SK-N-SH (cell line): ENCODE results near the gene KIAA1210. TPM values are rescaled to one million over a fixed set of nuclear protein-coding genes. Genes with fewer than 3 reads are reported as not detected.

ENCODE experiments used
- CTCF ChIA-PET: fragments of 300-600, 350-600 bp; formaldehyde crosslinking; extraction: SDS; loops from one replicate; lab custom pipeline; 2021; lab: Yijun Ruan, JAX
- POLR2A ChIA-PET: fragments of 350-600 bp; sonication (Branson Sonifier 250); formaldehyde crosslinking; extraction: SDS; loops from one replicate; lab custom pipeline; 2020; ENCODE audit warnings: antibody characterized with exemption, inconsistent platforms; lab: Yijun Ruan, JAX
- DNase-seq: peaks from one replicate; pipeline ENCODE4 v3.0.0; 2012
- H2AFZ ChIP-seq: fragments of 200-600 bp; sonication (generic); 2 replicates; pipeline ENCODE4 v1.8.1; 2016; ENCODE audit warnings: antibody characterized with exemption, mild to moderate bottlenecking, low read depth
- H3F3A ChIP-seq: fragments of 200-600 bp; sonication (generic); replicated peaks from 2 replicates; pipeline ENCODE3; 2016; ENCODE audit warnings: antibody characterized with exemption, mild to moderate bottlenecking; ENCODE audit not compliant: insufficient read depth
- H3K27ac ChIP-seq, 2 experiments: fragments of 200-500 bp in 1 of 2; fragments of 200-600 bp in 1 of 2; sonication (Bioruptor generic) in 1 of 2; sonication (generic), shearing (Covaris generic) in 1 of 2; 2 replicates each; pipeline versions ENCODE4 v1.5.1 to v1.6.1; 2014 to 2016; ENCODE audit warnings: low read depth in 2 of 2, inconsistent platforms in 1 of 2, low read length in 1 of 2, mild to moderate bottlenecking in 1 of 2, mixed read lengths in 1 of 2
- H3K27me3 ChIP-seq: fragments of 200-600 bp; sonication (generic), shearing (Covaris generic); 2 replicates; pipeline ENCODE4 v1.6.1; 2016; ENCODE audit warnings: mixed run types; ENCODE audit not compliant: insufficient read depth
- H3K36me3 ChIP-seq, 2 experiments: fragments of 200-500 bp in 1 of 2; fragments of 200-600 bp in 1 of 2; sonication (Bioruptor generic) in 1 of 2; sonication (generic) in 1 of 2; replicated peaks in 1 of 2; 2 replicates each; pipeline versions ENCODE3 to v1.5.1; 2014 to 2016; ENCODE audit warnings: low read length in 1 of 2, mild to moderate bottlenecking in 1 of 2; ENCODE audit not compliant: insufficient read depth in 2 of 2, control insufficient read depth in 1 of 2
- H3K4me1 ChIP-seq, 2 experiments: fragments of 200-500 bp in 1 of 2; fragments of 200-600 bp in 1 of 2; sonication (Bioruptor generic) in 1 of 2; sonication (generic), shearing (Covaris generic) in 1 of 2; 2 replicates each; pipeline versions ENCODE4 v1.5.1 to v1.6.1; 2014 to 2016; ENCODE audit warnings: low read depth in 1 of 2, low read length in 1 of 2, mixed run types in 1 of 2; ENCODE audit not compliant: insufficient read depth in 2 of 2, control insufficient read depth in 1 of 2
- H3K4me2 ChIP-seq: fragments of 200-600 bp; sonication (generic), shearing (Covaris generic); 2 replicates; pipeline ENCODE4 v1.6.1; 2017; ENCODE audit warnings: mixed run types
- H3K4me3 ChIP-seq, 2 experiments: fragments of 200-500 bp in 1 of 2; fragments of 200-600 bp in 1 of 2; sonication (Bioruptor generic) in 1 of 2; sonication (generic), shearing (Covaris generic) in 1 of 2; 2 replicates each; pipeline versions ENCODE4 v1.5.1 to v1.8.1; 2014 to 2016; ENCODE audit warnings: low read depth in 2 of 2, inconsistent platforms in 1 of 2, low read length in 1 of 2, mild to moderate bottlenecking in 1 of 2, mixed read lengths in 1 of 2, moderate library complexity in 1 of 2
- H3K79me2 ChIP-seq: fragments of 200-600 bp; sonication (generic); 2 replicates; pipeline ENCODE4 v1.8.1; 2017; ENCODE audit warnings: mild to moderate bottlenecking; ENCODE audit not compliant: insufficient read depth
- H3K9ac ChIP-seq: fragments of 200-600 bp; sonication (generic); 2 replicates; pipeline ENCODE4 v1.6.1; 2017; ENCODE audit warnings: mixed run types
- H3K9me2 ChIP-seq: fragments of 200-600 bp; sonication (generic); 2 replicates; pipeline ENCODE4 v1.6.1; 2017; ENCODE audit warnings: mixed run types
- H3K9me3 ChIP-seq: fragments of 200-600 bp; sonication (generic); 2 replicates; pipeline ENCODE4 v1.6.1; 2017; ENCODE audit warnings: mixed run types, mild to moderate bottlenecking, moderate library complexity
- H4K20me1 ChIP-seq: fragments of 200-600 bp; sonication (generic); 2 replicates; pipeline ENCODE4 v1.6.1; 2017; ENCODE audit warnings: mild to moderate bottlenecking, mixed run types; ENCODE audit not compliant: insufficient read depth
- CHD2 ChIP-seq: fragments of 150-350 bp; IDR thresholded peaks from 2 replicates; pipeline ENCODE4 v1.6.1; 2018; ENCODE audit warnings: low read length; ENCODE audit not compliant: partially characterized antibody
- EZH2phosphoT487 ChIP-seq: fragments of 200-600 bp; sonication (generic); IDR thresholded peaks from 2 replicates; pipeline ENCODE4 v1.6.1; 2017; ENCODE audit warnings: low read depth, mixed run types, mild to moderate bottlenecking, antibody characterized with exemption, moderate library complexity, borderline replicate concordance
- FOSL2 ChIP-seq: IDR thresholded peaks from 2 replicates; pipeline ENCODE4 v1.4.0; 2012; ENCODE audit warnings: low read depth, mild to moderate bottlenecking, moderate library complexity, borderline replicate concordance
- FOXJ3 ChIP-seq: sonication (generic); formaldehyde crosslinking; IDR thresholded peaks from 2 replicates; pipeline ENCODE4 v1.5.1; 2020; ENCODE audit warnings: mild to moderate bottlenecking, missing genetic modification reagents
- FOXM1 ChIP-seq: IDR thresholded peaks from 2 replicates; pipeline ENCODE4 v1.4.0; 2012; ENCODE audit warnings: low read depth, mild to moderate bottlenecking
- JUND ChIP-seq: IDR thresholded peaks from 2 replicates; pipeline ENCODE4 v1.4.0; 2012
- RXRA ChIP-seq: IDR thresholded peaks from 2 replicates; pipeline ENCODE4 v1.4.0; 2012; ENCODE audit warnings: low read depth, mild to moderate bottlenecking, borderline replicate concordance
- SMC3 ChIP-seq: IDR thresholded peaks from 2 replicates; pipeline ENCODE4 v1.6.1; 2012; ENCODE audit warnings: low read depth, low read length, improper control_type of control experiment
- TCF12 ChIP-seq: IDR thresholded peaks from 2 replicates; pipeline ENCODE4 v1.4.0; 2012
- WGBS: methylation state at CpG from one replicate; pipeline ENCODE4 v1.1.6; 2017; ENCODE audit warnings: low lambda C conversion rate; 5-methylcytosine and 5-hydroxymethylcytosine counted together
- polyA plus RNA-seq, 3 experiments: library from polyadenylated mRNA; depleted of rRNA; stranded (reverse); fragments of >200 nt; gene quantifications; 2 replicates each; pipeline ENCODE4 v1.2.3, GENCODE V29; 2012
- TF ChIP-seq, protein P1 (sequence below): IDR thresholded peaks from 2 replicates; pipeline ENCODE4 v1.4.0; 2012; ENCODE audit warnings: low read depth, borderline replicate concordance
- TF ChIP-seq, protein P2 (sequence below): fragments of 200-600 bp; sonication (generic); IDR thresholded peaks from 2 replicates; pipeline ENCODE4 v1.6.1; 2017; ENCODE audit warnings: antibody characterized with exemption, mild to moderate bottlenecking, moderate library complexity
- TF ChIP-seq, protein P3 (sequence below): IDR thresholded peaks from 2 replicates; pipeline ENCODE4 v1.4.0; 2012; ENCODE audit warnings: low read depth, borderline replicate concordance
- TF ChIP-seq, protein P4 (sequence below): fragments of 150-350 bp; IDR thresholded peaks from 2 replicates; pipeline ENCODE4 v1.6.1; 2016; ENCODE audit warnings: mild to moderate bottlenecking, low read depth, low read length
- TF ChIP-seq, protein P5 (sequence below): IDR thresholded peaks from 2 replicates; pipeline ENCODE4 v1.6.1; 2012; ENCODE audit warnings: mild to moderate bottlenecking, low read depth, low read length, moderate library complexity

The KIAA1210 gene
- polyA plus RNA-seq, 1 of the 3 experiments (the other 2 are of a cell fraction) = not detected

DNA sequence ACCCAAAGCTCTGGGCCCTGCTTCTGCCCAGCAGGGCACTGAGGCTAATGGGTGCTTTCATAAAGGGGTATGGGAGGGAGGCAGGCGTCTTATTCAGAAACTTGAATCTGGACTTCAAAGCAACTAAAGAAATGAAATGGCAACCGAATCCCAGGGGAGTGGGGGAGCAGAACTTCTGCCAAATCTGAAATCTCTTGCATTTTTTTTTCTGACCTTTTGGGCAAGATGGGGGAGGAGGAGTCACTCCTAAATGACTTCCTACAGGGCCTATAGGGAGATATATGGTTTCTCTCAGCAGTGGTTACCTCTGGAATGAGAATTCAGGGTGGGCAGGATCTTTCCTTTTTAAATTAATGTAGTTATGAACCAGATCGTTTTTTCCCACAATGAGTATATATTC, 30.6 kb upstream of the KIAA1210 start (continued):
- TF ChIP-seq, protein P1, sequence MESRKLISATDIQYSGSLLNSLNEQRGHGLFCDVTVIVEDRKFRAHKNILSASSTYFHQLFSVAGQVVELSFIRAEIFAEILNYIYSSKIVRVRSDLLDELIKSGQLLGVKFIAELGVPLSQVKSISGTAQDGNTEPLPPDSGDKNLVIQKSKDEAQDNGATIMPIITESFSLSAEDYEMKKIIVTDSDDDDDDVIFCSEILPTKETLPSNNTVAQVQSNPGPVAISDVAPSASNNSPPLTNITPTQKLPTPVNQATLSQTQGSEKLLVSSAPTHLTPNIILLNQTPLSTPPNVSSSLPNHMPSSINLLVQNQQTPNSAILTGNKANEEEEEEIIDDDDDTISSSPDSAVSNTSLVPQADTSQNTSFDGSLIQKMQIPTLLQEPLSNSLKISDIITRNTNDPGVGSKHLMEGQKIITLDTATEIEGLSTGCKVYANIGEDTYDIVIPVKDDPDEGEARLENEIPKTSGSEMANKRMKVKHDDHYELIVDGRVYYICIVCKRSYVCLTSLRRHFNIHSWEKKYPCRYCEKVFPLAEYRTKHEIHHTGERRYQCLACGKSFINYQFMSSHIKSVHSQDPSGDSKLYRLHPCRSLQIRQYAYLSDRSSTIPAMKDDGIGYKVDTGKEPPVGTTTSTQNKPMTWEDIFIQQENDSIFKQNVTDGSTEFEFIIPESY = no peak
- TF ChIP-seq RXRA (no peak), TCF12 (no peak), FOXM1 (no peak)

DNA sequence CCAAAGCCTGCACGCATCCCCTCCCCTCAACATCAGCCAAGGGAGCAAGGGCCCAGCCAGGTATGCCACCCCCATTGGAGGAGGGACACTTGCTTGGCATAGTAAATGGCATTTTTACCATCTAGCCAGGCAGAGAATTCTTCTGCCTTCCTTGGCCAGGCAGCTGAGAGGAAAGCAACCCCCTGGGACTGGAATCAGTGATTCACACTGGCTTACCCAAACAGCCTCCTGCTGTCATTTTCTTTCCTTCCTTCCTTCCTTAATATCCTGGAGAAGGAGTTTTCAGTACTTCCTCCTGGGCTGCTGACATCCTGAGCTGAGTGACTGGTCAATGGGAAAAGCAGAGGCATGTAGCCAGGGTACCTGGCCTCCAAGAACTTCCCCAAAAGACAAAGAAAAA, 28.6 kb upstream of the KIAA1210 start:
- Histone ChIP-seq H3K4me3 (no peak overlapping the region), H3K4me1 (no peaks in the 10 kb centered on the region), H3K79me2 (no peaks in the 10 kb centered on the region), H4K20me1 (no peaks in the 10 kb centered on the region), H2AFZ (no peak overlapping the region), H3F3A (no peaks in the 10 kb centered on the region), H3K9ac (no peak overlapping the region), H3K27me3 (peaks cover 36% of the 10 kb centered on the region; the same call in 1 of the 2 replicates), H3K9me3 (no peaks in the 10 kb centered on the region), H3K27ac (no peak overlapping the region), H3K36me3 (no peaks in the 10 kb centered on the region), H3K9me2 (no peaks in the 10 kb centered on the region), H3K4me2 (no peak overlapping the region)
- ChIA-PET CTCF (no interaction called here), POLR2A (no interaction called here)
- no peak for DNase-seq
- TF ChIP-seq, protein P2, sequence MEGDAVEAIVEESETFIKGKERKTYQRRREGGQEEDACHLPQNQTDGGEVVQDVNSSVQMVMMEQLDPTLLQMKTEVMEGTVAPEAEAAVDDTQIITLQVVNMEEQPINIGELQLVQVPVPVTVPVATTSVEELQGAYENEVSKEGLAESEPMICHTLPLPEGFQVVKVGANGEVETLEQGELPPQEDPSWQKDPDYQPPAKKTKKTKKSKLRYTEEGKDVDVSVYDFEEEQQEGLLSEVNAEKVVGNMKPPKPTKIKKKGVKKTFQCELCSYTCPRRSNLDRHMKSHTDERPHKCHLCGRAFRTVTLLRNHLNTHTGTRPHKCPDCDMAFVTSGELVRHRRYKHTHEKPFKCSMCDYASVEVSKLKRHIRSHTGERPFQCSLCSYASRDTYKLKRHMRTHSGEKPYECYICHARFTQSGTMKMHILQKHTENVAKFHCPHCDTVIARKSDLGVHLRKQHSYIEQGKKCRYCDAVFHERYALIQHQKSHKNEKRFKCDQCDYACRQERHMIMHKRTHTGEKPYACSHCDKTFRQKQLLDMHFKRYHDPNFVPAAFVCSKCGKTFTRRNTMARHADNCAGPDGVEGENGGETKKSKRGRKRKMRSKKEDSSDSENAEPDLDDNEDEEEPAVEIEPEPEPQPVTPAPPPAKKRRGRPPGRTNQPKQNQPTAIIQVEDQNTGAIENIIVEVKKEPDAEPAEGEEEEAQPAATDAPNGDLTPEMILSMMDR = no peak
- TF ChIP-seq JUND (no peak), CHD2 (no peak), FOXJ3 (CRISPR knock-in tag) (no peak), TCF12 (no peak), EZH2phosphoT487 (no peak), SMC3 (no peak), FOSL2 (no peak)
- TF ChIP-seq, protein P3, sequence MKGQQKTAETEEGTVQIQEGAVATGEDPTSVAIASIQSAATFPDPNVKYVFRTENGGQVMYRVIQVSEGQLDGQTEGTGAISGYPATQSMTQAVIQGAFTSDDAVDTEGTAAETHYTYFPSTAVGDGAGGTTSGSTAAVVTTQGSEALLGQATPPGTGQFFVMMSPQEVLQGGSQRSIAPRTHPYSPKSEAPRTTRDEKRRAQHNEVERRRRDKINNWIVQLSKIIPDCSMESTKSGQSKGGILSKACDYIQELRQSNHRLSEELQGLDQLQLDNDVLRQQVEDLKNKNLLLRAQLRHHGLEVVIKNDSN = no peak
- TF ChIP-seq, protein P4, sequence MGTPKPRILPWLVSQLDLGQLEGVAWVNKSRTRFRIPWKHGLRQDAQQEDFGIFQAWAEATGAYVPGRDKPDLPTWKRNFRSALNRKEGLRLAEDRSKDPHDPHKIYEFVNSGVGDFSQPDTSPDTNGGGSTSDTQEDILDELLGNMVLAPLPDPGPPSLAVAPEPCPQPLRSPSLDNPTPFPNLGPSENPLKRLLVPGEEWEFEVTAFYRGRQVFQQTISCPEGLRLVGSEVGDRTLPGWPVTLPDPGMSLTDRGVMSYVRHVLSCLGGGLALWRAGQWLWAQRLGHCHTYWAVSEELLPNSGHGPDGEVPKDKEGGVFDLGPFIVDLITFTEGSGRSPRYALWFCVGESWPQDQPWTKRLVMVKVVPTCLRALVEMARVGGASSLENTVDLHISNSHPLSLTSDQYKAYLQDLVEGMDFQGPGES = no peak
- TF ChIP-seq, protein P5, sequence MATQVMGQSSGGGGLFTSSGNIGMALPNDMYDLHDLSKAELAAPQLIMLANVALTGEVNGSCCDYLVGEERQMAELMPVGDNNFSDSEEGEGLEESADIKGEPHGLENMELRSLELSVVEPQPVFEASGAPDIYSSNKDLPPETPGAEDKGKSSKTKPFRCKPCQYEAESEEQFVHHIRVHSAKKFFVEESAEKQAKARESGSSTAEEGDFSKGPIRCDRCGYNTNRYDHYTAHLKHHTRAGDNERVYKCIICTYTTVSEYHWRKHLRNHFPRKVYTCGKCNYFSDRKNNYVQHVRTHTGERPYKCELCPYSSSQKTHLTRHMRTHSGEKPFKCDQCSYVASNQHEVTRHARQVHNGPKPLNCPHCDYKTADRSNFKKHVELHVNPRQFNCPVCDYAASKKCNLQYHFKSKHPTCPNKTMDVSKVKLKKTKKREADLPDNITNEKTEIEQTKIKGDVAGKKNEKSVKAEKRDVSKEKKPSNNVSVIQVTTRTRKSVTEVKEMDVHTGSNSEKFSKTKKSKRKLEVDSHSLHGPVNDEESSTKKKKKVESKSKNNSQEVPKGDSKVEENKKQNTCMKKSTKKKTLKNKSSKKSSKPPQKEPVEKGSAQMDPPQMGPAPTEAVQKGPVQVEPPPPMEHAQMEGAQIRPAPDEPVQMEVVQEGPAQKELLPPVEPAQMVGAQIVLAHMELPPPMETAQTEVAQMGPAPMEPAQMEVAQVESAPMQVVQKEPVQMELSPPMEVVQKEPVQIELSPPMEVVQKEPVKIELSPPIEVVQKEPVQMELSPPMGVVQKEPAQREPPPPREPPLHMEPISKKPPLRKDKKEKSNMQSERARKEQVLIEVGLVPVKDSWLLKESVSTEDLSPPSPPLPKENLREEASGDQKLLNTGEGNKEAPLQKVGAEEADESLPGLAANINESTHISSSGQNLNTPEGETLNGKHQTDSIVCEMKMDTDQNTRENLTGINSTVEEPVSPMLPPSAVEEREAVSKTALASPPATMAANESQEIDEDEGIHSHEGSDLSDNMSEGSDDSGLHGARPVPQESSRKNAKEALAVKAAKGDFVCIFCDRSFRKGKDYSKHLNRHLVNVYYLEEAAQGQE = no peak
- 10% methylated on average over 1 of the region's 1 CpG for WGBS
